Renal cortex interstitium (tissue), 11 donors: ENCODE data around the gene ASPHD2. TPM values are rescaled to one million over a fixed set of nuclear protein-coding genes. Genes with fewer than 3 reads are reported as not detected.
"Not testable (repeated sequence)": the region's sequence is repeated elsewhere in the genome, so short reads cannot be mapped to it uniquely, and the experiment has no call there.

ENCODE experiments used
- DNase-seq, 11 donors: peaks; one replicate each; pipeline ENCODE4 v3.0.0-alpha.2; 2013; ENCODE audit warnings: low read depth in 9 of 11, low spot score in 4 of 11; ENCODE audit errors: extremely low read depth in 1 of 11
- polyA plus RNA-seq, 3 donors: library from polyadenylated mRNA; unstranded; fragments of 120-200 nt; gene quantifications; one replicate each; pipeline ENCODE4 v1.2.1, GENCODE V29; 2013; ENCODE audit not compliant: insufficient read length in 3 of 3

The ASPHD2 gene
- polyA plus RNA-seq, 3 donors, result 3.3 to 4.2 (median 3.6) TPM

- not testable (repeated sequence) for DNase-seq
Measured at GRCh38 chr22:26438776-26439175, 9.7 kb downstream of the ASPHD2 start.

GRCh38 chr22:26439559-26439958 is 10.5 kb downstream of the ASPHD2 start:
- no peak for DNase-seq

- no peak for DNase-seq
Measured at GRCh38 chr22:26442086-26442756, 13.2 kb downstream of the ASPHD2 start.

GRCh38 chr22:26443901-26444690 is 15.0 kb downstream of the ASPHD2 start:
- no peak for DNase-seq

- DNase-seq, result no peak
Measured at GRCh38 chr22:26444777-26445176, 15.7 kb downstream of the ASPHD2 start.

GRCh38 chr22:26445577-26446275 is 16.7 kb downstream of the ASPHD2 start:
- no peak for DNase-seq

- DNase-seq, result no peak
Measured at GRCh38 chr22:26446808-26447515, 17.9 kb downstream of the ASPHD2 start.

GRCh38 chr22:26447584-26448329 is 18.7 kb downstream of the ASPHD2 start:
- DNase-seq, result no peak

- no peak for DNase-seq
Measured at GRCh38 chr22:26448334-26448733, 19.3 kb downstream of the ASPHD2 start.

GRCh38 chr22:26448941-26449340 is 19.9 kb downstream of the ASPHD2 start:
- no peak for DNase-seq

- no peak for DNase-seq
Measured at GRCh38 chr22:26450453-26451185, 21.6 kb downstream of the ASPHD2 start.

GRCh38 chr22:26452236-26453016 is 23.4 kb downstream of the ASPHD2 start:
- DNase-seq, result no peak

- no peak for DNase-seq
Measured at GRCh38 chr22:26453216-26453615, 24.2 kb downstream of the ASPHD2 start.

- no peak for DNase-seq
Measured at GRCh38 chr22:26453812-26454500, 24.9 kb downstream of the ASPHD2 start.

- no peak for DNase-seq
Measured at GRCh38 chr22:26457661-26458272, 28.7 kb downstream of the ASPHD2 start.

GRCh38 chr22:26460202-26460601 is 31.1 kb downstream of the ASPHD2 start:
- DNase-seq, result no peak
